ENCODE results near the gene B4GALT2. TPM values are rescaled to one million over a fixed set of nuclear protein-coding genes. Genes with fewer than 3 reads are reported as not detected.

Gene B4GALT2
- total RNA-seq, 1 donor from 2014 or later, result 84.0 TPM

- DNase-seq (ENCODE audit: low read depth) (no peak), FAIRE-seq (no peak)
- H3K27me3 ChIP-seq (ENCODE audit: control insufficient read depth, insufficient read depth, low read length), result no peaks in the 10 kb centered on the region
- no peak overlapping the region for H3K4me3 ChIP-seq (ENCODE audit: low read depth, low read length)
- TF ChIP-seq CTCF (IDR thresholded peaks at IDR 0.05; ENCODE audit: insufficient read depth, low read length, severe bottlenecking), result no peak
- no peaks in the 10 kb centered on the region for H3K36me3 ChIP-seq (ENCODE audit: control insufficient read depth, insufficient read depth, low read length)
Measured at GRCh38 chr1:44037154-44037553, 58.1 kb downstream of the B4GALT2 start.

- H3K36me3 ChIP-seq (ENCODE audit: control insufficient read depth, insufficient read depth, low read length), result no peaks in the 10 kb centered on the region
- DNase-seq (ENCODE audit: low read depth) (peak; percentile 59), FAIRE-seq (no peak)
- TF ChIP-seq CTCF (IDR thresholded peaks at IDR 0.05; ENCODE audit: insufficient read depth, low read length, severe bottlenecking), result no peak
- no peak overlapping the region for H3K4me3 ChIP-seq (ENCODE audit: low read depth, low read length)
- H3K27me3 ChIP-seq (ENCODE audit: control insufficient read depth, insufficient read depth, low read length), result no peaks in the 10 kb centered on the region
Measured at GRCh38 chr1:44038876-44039657, 60.1 kb downstream of the B4GALT2 start.

- Histone ChIP-seq H3K4me3 (ENCODE audit: low read depth, low read length) (no peak overlapping the region), H3K27me3 (ENCODE audit: control insufficient read depth, insufficient read depth, low read length) (no peaks in the 10 kb centered on the region), H3K36me3 (ENCODE audit: control insufficient read depth, insufficient read depth, low read length) (no peaks in the 10 kb centered on the region)
- no peak for TF ChIP-seq CTCF (IDR thresholded peaks at IDR 0.05; ENCODE audit: insufficient read depth, low read length, severe bottlenecking)
- DNase-seq (ENCODE audit: low read depth) (no peak), FAIRE-seq (no peak)
Measured at GRCh38 chr1:44040418-44040817, 61.4 kb downstream of the B4GALT2 start.

Other genes starting within 250 kb of the B4GALT2 start
- gene ARTN, start 45.4 kb upstream of the B4GALT2 start, total RNA-seq, result 8.7 and 20.1 TPM in 2 replicates
- gene IPO13, start 32.3 kb upstream of the B4GALT2 start, total RNA-seq, result 13.2 and 19.8 TPM in 2 replicates
- 17.9 and 31.9 TPM in 2 replicates for gene DPH2, start 9.2 kb upstream of the B4GALT2 start, total RNA-seq
- 220 and 241 TPM in 2 replicates for gene ATP6V0B, start 4.2 kb upstream of the B4GALT2 start, total RNA-seq
- 2.6 and 3.7 TPM in 2 replicates for gene CCDC24, start 12.4 kb downstream of the B4GALT2 start, total RNA-seq
- gene SLC6A9, start 52.3 kb downstream of the B4GALT2 start, total RNA-seq, result 13.4 and 21.9 TPM in 2 replicates
- gene KLF17, start 139.6 kb downstream of the B4GALT2 start, total RNA-seq, result not detected in 2 replicates
- gene KLF18, start 162.4 kb downstream of the B4GALT2 start, total RNA-seq, result not detected in 2 replicates
- gene DMAP1, start 234.3 kb downstream of the B4GALT2 start, total RNA-seq, result 17.9 and 21.9 TPM in 2 replicates